Liver (tissue), 9 donors: ENCODE results near the gene ACOT9. TPM values are rescaled to one million over a fixed set of nuclear protein-coding genes. Genes with fewer than 3 reads are reported as not detected.
A peak's percentile ranks its signal among the peaks of the same experiment; 100 is the strongest.

Experiments
- DNase-seq: peaks from one replicate; pipeline ENCODE4 v3.0.0-alpha.2; 2017; ENCODE audit warnings: low spot score
- H3K27ac ChIP-seq, 2 donors: one replicate each; pipeline ENCODE4 v1.7.0; 2013; ENCODE audit warnings: inconsistent platforms in 2 of 2, low read length in 2 of 2, control low read depth in 1 of 2, low read depth in 1 of 2, mild to moderate bottlenecking in 1 of 2
- H3K27me3 ChIP-seq, 4 donors: one replicate each; pipeline versions ENCODE4 v1.6.1 to v1.7.0; 2013; ENCODE audit warnings: low read length in 3 of 4, inconsistent platforms in 1 of 4, mild to moderate bottlenecking in 1 of 4, moderate library complexity in 1 of 4; ENCODE audit not compliant: control insufficient read depth in 4 of 4, insufficient read depth in 4 of 4
- H3K36me3 ChIP-seq, 4 donors: one replicate each; pipeline versions ENCODE4 v1.6.1 to v1.7.0; 2013; ENCODE audit warnings: low read length in 3 of 4, mild to moderate bottlenecking in 3 of 4, low read depth in 1 of 4, moderate library complexity in 1 of 4; ENCODE audit not compliant: control insufficient read depth in 4 of 4, insufficient read depth in 3 of 4
- H3K4me1 ChIP-seq, 4 donors: one replicate each; pipeline versions ENCODE4 v1.6.1 to v1.7.0; 2013; ENCODE audit warnings: low read length in 3 of 4, mild to moderate bottlenecking in 3 of 4, moderate library complexity in 1 of 4; ENCODE audit not compliant: control insufficient read depth in 4 of 4, insufficient read depth in 4 of 4
- H3K4me3 ChIP-seq, 3 donors: one replicate each; pipeline versions ENCODE4 v1.6.1 to v1.7.0; 2013; ENCODE audit warnings: low read length in 3 of 3, control low read depth in 1 of 3, low read depth in 1 of 3, mild to moderate bottlenecking in 1 of 3
- H3K9ac ChIP-seq, 2 donors: one replicate each; pipeline ENCODE4 v1.7.0; 2013; ENCODE audit warnings: low read length in 2 of 2, mild to moderate bottlenecking in 2 of 2, moderate library complexity in 2 of 2, control low read depth in 1 of 2, low read depth in 1 of 2
- H3K9me3 ChIP-seq, 4 donors: one replicate each; pipeline versions ENCODE4 v1.6.1 to v1.7.0; 2013; ENCODE audit warnings: low read length in 3 of 4; ENCODE audit not compliant: control insufficient read depth in 4 of 4
- ATF3 ChIP-seq: IDR thresholded peaks from 2 replicates; pipeline ENCODE4 v1.6.1; 2016; ENCODE audit warnings: antibody characterized with exemption
- EGR1 ChIP-seq, 2 donors: IDR thresholded peaks; 2 replicates each; pipeline ENCODE4 v1.6.1; 2016 to 2018; ENCODE audit warnings: antibody characterized with exemption in 2 of 2, low read depth in 2 of 2
- FOXA1 ChIP-seq: IDR thresholded peaks from 2 replicates; pipeline ENCODE4 v1.6.1; 2016; ENCODE audit warnings: antibody characterized with exemption
- FOXA2 ChIP-seq: IDR thresholded peaks from 2 replicates; pipeline ENCODE4 v1.6.1; 2016; ENCODE audit warnings: antibody characterized with exemption
- GABPA ChIP-seq, 2 donors: IDR thresholded peaks in 1 of 2; conservative IDR thresholded peaks in 1 of 2; 2 replicates each; pipeline ENCODE4 v1.6.1; 2016; ENCODE audit warnings: antibody characterized with exemption in 2 of 2, mild to moderate bottlenecking in 1 of 2, moderate library complexity in 1 of 2
- HNF4A ChIP-seq, 2 donors: conservative IDR thresholded peaks; 2 replicates each; pipeline ENCODE4 v1.6.1; 2016; ENCODE audit warnings: antibody characterized with exemption in 2 of 2, mild to moderate bottlenecking in 2 of 2
- HNF4G ChIP-seq: IDR thresholded peaks from 2 replicates; pipeline ENCODE4 v1.6.1; 2016; ENCODE audit warnings: antibody characterized with exemption
- JUND ChIP-seq, 2 donors: IDR thresholded peaks; 2 replicates each; pipeline ENCODE4 v1.6.1; 2016; ENCODE audit warnings: antibody characterized with exemption in 2 of 2
- MAX ChIP-seq: IDR thresholded peaks from 2 replicates; pipeline ENCODE4 v1.6.1; 2016; ENCODE audit warnings: antibody characterized with exemption
- NR2F2 ChIP-seq: IDR thresholded peaks from 2 replicates; pipeline ENCODE4 v1.6.1; 2016; ENCODE audit warnings: antibody characterized with exemption
- RAD21 ChIP-seq, 2 donors: IDR thresholded peaks; 2 replicates each; pipeline ENCODE4 v1.6.1; 2016; ENCODE audit warnings: antibody characterized with exemption in 2 of 2, mild to moderate bottlenecking in 2 of 2
- REST ChIP-seq: IDR thresholded peaks from 2 replicates; pipeline ENCODE4 v1.6.1; 2016; ENCODE audit warnings: antibody characterized with exemption, mild to moderate bottlenecking
- RXRA ChIP-seq, 2 donors: IDR thresholded peaks; 2 replicates each; pipeline ENCODE4 v1.6.1; 2017 to 2018; ENCODE audit warnings: antibody characterized with exemption in 2 of 2, mild to moderate bottlenecking in 1 of 2
- SP1 ChIP-seq: IDR thresholded peaks from 2 replicates; pipeline ENCODE4 v1.6.1; 2018; ENCODE audit warnings: antibody characterized with exemption, mild to moderate bottlenecking
- TAF1 ChIP-seq: conservative IDR thresholded peaks from 2 replicates; pipeline ENCODE4 v1.6.1; 2016; ENCODE audit warnings: antibody characterized with exemption, mild to moderate bottlenecking
- YY1 ChIP-seq: IDR thresholded peaks from 2 replicates; pipeline ENCODE4 v1.6.1; 2016; ENCODE audit warnings: antibody characterized with exemption, mild to moderate bottlenecking
- WGBS: extraction: QIAGEN DNeasy Blood & Tissue Kit; methylation state at CpG from one replicate; pipeline ENCODE4 v1.1.7; 2013; 5-methylcytosine and 5-hydroxymethylcytosine counted together
- polyA plus RNA-seq, 2 donors: library from polyadenylated mRNA; stranded (reverse) in 1 of 2; unstranded in 1 of 2; fragments of 200-250 nt in 1 of 2; fragments of >200 nt in 1 of 2; fragmentation: Nextera tagmentation in 1 of 2; extraction: Ambion mirVana in 1 of 2; gene quantifications; one replicate each; pipeline versions ENCODE4 v1.2.1 to v1.2.3, GENCODE V29; 2013 to 2015
- total RNA-seq, 2 donors: library from RNA; depleted of rRNA; stranded (reverse); fragments of >200 nt; gene quantifications; one replicate each; pipeline ENCODE4 v1.2.3, GENCODE V29; 2014
- TF ChIP-seq, protein P1 (sequence below): IDR thresholded peaks from 2 replicates; pipeline ENCODE4 v1.6.1; 2016; ENCODE audit warnings: antibody characterized with exemption
- TF ChIP-seq, protein P2 (sequence below): fragments of 150-350 bp; IDR thresholded peaks from 2 replicates; pipeline ENCODE4 v1.5.1; 2017; ENCODE audit warnings: improper control_type of control experiment, low read depth, low read length; ENCODE audit not compliant: missing input control
- donor health status: healthy.
- donor health status: healthy.
- donor health status: healthy.
- donor health status: healthy.
- donor health status: healthy.

ACOT9 gene
- total and polyA plus RNA-seq, 4 donors = 9.3 to 16.3 (median 11.6) TPM

- 62% methylated on average over 2 of the region's 2 CpGs for WGBS
- Histone ChIP-seq H3K36me3 (peaks cover 2 to 9% (median 4%) of the 10 kb centered on the region in 4 donors), H3K4me3 (peak overlapping the region in 2 of 3 donors; percentile 48 to 87), H3K27me3 (no peaks in the 10 kb centered on the region), H3K27ac (peak overlapping the region; percentile 84 to 91), H3K9ac (peak overlapping the region; percentile 41 to 93), H3K4me1 (peaks cover 0 to 9% (median 3%) of the 10 kb centered on the region in 4 donors), H3K9me3 (no peaks in the 10 kb centered on the region)
- TF ChIP-seq, protein P1, sequence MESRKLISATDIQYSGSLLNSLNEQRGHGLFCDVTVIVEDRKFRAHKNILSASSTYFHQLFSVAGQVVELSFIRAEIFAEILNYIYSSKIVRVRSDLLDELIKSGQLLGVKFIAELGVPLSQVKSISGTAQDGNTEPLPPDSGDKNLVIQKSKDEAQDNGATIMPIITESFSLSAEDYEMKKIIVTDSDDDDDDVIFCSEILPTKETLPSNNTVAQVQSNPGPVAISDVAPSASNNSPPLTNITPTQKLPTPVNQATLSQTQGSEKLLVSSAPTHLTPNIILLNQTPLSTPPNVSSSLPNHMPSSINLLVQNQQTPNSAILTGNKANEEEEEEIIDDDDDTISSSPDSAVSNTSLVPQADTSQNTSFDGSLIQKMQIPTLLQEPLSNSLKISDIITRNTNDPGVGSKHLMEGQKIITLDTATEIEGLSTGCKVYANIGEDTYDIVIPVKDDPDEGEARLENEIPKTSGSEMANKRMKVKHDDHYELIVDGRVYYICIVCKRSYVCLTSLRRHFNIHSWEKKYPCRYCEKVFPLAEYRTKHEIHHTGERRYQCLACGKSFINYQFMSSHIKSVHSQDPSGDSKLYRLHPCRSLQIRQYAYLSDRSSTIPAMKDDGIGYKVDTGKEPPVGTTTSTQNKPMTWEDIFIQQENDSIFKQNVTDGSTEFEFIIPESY = no peak
- TF ChIP-seq FOXA1 (no peak), ATF3 (no peak), EGR1 (IDR thresholded peaks at IDR 0.05; ENCODE audit: low read depth in 2 of 2) (no peak), GABPA (IDR thresholded peaks at IDR 0.05 in 1 of 2, conservative IDR thresholded peaks at IDR 0.05 in 1 of 2) (no peak), JUND (IDR thresholded peaks at IDR 0.05) (no peak), HNF4A (conservative IDR thresholded peaks at IDR 0.05) (no peak), REST (no peak), HNF4G (no peak), YY1 (no peak), FOXA2 (no peak), RXRA (IDR thresholded peaks at IDR 0.05) (no peak), TAF1 (no peak), SP1 (no peak), RAD21 (IDR thresholded peaks at IDR 0.05) (no peak), MAX (no peak), NR2F2 (no peak)
- TF ChIP-seq, protein P2, sequence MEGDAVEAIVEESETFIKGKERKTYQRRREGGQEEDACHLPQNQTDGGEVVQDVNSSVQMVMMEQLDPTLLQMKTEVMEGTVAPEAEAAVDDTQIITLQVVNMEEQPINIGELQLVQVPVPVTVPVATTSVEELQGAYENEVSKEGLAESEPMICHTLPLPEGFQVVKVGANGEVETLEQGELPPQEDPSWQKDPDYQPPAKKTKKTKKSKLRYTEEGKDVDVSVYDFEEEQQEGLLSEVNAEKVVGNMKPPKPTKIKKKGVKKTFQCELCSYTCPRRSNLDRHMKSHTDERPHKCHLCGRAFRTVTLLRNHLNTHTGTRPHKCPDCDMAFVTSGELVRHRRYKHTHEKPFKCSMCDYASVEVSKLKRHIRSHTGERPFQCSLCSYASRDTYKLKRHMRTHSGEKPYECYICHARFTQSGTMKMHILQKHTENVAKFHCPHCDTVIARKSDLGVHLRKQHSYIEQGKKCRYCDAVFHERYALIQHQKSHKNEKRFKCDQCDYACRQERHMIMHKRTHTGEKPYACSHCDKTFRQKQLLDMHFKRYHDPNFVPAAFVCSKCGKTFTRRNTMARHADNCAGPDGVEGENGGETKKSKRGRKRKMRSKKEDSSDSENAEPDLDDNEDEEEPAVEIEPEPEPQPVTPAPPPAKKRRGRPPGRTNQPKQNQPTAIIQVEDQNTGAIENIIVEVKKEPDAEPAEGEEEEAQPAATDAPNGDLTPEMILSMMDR = no peak
- DNase-seq = no peak
These were observed 42.5 kb upstream of the ACOT9 start for GRCh38 chrX:23785580-23785979.
